HL-60/S4 treated with retinoic acid at 250 ng/mL for 4 days and 3 days (cell line): ENCODE measurements around the gene FBXL13.
"Not testable (repeated sequence)": the region's sequence is repeated elsewhere in the genome, so short reads cannot be mapped to it uniquely, and the experiment has no call there.

Experiments used
- in situ Hi-C: fragments of 300-500 bp; cut with MboI; formaldehyde crosslinking; loops from 2 replicates; pipeline ENCODE4 v1.7.0; 2022; ENCODE audit warnings: low sequenced_read_pairs

The FBXL13 gene

GRCh38 chr7:103031024-103031423, 43.6 kb downstream of the FBXL13 start:
- in situ Hi-C loops, result no loop called here

- in situ Hi-C loops, result no loop called here
These were observed 49.3 kb downstream of the FBXL13 start for GRCh38 chr7:103025341-103025740.

- in situ Hi-C loops, result not testable (repeated sequence)
These were observed 51.0 kb downstream of the FBXL13 start for GRCh38 chr7:103023578-103023977.

GRCh38 chr7:103021490-103021889, 53.1 kb downstream of the FBXL13 start:
- in situ Hi-C loops, result not testable (repeated sequence)

- in situ Hi-C loops, result not testable (repeated sequence)
These were observed 53.7 kb downstream of the FBXL13 start for GRCh38 chr7:103020876-103021275.

- in situ Hi-C loops, result not testable (repeated sequence)
These were observed 56.3 kb downstream of the FBXL13 start for GRCh38 chr7:103018295-103018694.

- in situ Hi-C loops, result no loop called here
These were observed 62.9 kb downstream of the FBXL13 start for GRCh38 chr7:103011650-103012049.

- in situ Hi-C loops, result no loop called here
These were observed 64.4 kb downstream of the FBXL13 start for GRCh38 chr7:103010211-103010610.

GRCh38 chr7:103009466-103010185, 65.0 kb downstream of the FBXL13 start:
- in situ Hi-C loops, result no loop called here

GRCh38 chr7:103003004-103003403, 71.6 kb downstream of the FBXL13 start:
- in situ Hi-C loops, result no loop called here

- in situ Hi-C loops, result no loop called here
These were observed 73.4 kb downstream of the FBXL13 start for GRCh38 chr7:103001210-103001609.

GRCh38 chr7:102996957-102997356, 77.6 kb downstream of the FBXL13 start:
- in situ Hi-C loops, result no loop called here

GRCh38 chr7:102995609-102996008, 79.0 kb downstream of the FBXL13 start:
- in situ Hi-C loops, result not testable (repeated sequence)

- in situ Hi-C loops, result no loop called here
These were observed 80.0 kb downstream of the FBXL13 start for GRCh38 chr7:102994567-102994966.

GRCh38 chr7:102993718-102994029, 80.9 kb downstream of the FBXL13 start:
- in situ Hi-C loops, result no loop called here

- in situ Hi-C loops, result no loop called here
These were observed 81.5 kb downstream of the FBXL13 start for GRCh38 chr7:102992938-102993717.

GRCh38 chr7:102992509-102992937, 82.1 kb downstream of the FBXL13 start:
- in situ Hi-C loops, result no loop called here

GRCh38 chr7:102991540-102992214, 82.9 kb downstream of the FBXL13 start:
- in situ Hi-C loops, result no loop called here

- in situ Hi-C loops, result no loop called here
These were observed 83.5 kb downstream of the FBXL13 start for GRCh38 chr7:102991077-102991539.

GRCh38 chr7:102990642-102991041, 84.0 kb downstream of the FBXL13 start:
- in situ Hi-C loops, result no loop called here

GRCh38 chr7:102988631-102989560, 85.7 kb downstream of the FBXL13 start:
- in situ Hi-C loops, result no loop called here
